ENCODE data around the gene MAP3K5. TPM values are rescaled to one million over a fixed set of nuclear protein-coding genes. Genes with fewer than 3 reads are reported as not detected.

MAP3K5 gene
- total and polyA plus RNA-seq, 4 donors = 7.5 to 28.3 (median 22.8) TPM

DNA sequence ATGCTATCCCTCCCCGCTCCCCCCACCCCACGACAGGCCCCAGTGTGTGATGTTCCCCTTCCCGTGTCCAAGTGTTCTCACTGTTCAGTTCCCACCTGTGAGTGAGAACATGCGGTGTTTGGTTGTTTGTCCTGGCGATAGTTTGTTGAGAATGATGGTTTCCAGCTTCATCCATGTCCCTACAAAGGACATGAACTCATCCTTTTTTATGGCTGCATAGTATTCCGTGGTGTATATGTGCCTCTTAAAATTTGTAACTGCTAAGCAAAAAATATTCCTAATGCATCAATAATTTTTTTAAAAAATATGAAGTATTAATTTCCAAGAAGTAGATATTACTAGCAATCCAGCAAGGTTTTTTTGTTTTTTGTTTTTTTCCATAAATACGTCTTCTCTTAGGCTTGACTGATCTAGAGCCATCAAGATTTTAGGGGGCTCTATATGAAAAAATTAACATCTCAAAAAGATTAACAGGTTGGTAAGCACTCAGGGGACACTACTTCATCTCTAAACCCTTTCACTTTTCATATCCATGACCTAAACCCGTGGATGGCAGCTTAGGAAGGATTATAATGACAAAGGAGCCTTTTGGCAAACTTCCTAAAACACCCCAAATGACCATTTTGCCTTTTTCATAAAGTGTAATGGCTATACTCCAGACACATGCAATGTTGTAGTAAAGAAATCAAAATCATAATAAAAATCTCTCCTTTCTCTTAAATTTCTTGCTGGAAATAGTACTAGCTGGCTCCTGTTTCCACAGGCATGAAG, 256.2 kb downstream of the MAP3K5 start:
- Histone ChIP-seq H3K36me3 (ENCODE audit: control insufficient read depth in 4 of 4, insufficient read depth in 4 of 4, low read length in 4 of 4) (no peaks in the 10 kb centered on the region), H3K4me3 (no peak overlapping the region), H3K27ac (ENCODE audit: low read depth in 1 of 2, low read length in 1 of 2) (no peak overlapping the region), H3K9ac (ENCODE audit: insufficient read depth in 1 of 2, low read length in 2 of 2) (no peak overlapping the region), H3K4me1 (ENCODE audit: control insufficient read depth in 5 of 5, insufficient read depth in 5 of 5, low read length in 5 of 5) (no peaks in the 10 kb centered on the region), H3K9me3 (ENCODE audit: control insufficient read depth in 4 of 4, insufficient read depth in 3 of 4, low read length in 3 of 4) (no peaks in the 10 kb centered on the region), H3K27me3 (ENCODE audit: control insufficient read depth in 3 of 3, insufficient read depth in 3 of 3, low read length in 2 of 3) (peaks cover 0 to 4% (median 0%) of the 10 kb centered on the region in 3 donors)
- TF ChIP-seq, protein P1, sequence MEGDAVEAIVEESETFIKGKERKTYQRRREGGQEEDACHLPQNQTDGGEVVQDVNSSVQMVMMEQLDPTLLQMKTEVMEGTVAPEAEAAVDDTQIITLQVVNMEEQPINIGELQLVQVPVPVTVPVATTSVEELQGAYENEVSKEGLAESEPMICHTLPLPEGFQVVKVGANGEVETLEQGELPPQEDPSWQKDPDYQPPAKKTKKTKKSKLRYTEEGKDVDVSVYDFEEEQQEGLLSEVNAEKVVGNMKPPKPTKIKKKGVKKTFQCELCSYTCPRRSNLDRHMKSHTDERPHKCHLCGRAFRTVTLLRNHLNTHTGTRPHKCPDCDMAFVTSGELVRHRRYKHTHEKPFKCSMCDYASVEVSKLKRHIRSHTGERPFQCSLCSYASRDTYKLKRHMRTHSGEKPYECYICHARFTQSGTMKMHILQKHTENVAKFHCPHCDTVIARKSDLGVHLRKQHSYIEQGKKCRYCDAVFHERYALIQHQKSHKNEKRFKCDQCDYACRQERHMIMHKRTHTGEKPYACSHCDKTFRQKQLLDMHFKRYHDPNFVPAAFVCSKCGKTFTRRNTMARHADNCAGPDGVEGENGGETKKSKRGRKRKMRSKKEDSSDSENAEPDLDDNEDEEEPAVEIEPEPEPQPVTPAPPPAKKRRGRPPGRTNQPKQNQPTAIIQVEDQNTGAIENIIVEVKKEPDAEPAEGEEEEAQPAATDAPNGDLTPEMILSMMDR (IDR thresholded peaks at IDR 0.05; ENCODE audit: control extremely low read depth, extremely low read depth) = no peak
- WGBS, 2 donors = 93% methylated on average over 8 of the region's 8 CpGs
- ATAC-seq (ENCODE audit: insufficient read depth, low FRiP score) (no peak), DNase-seq (no peak)

DNA sequence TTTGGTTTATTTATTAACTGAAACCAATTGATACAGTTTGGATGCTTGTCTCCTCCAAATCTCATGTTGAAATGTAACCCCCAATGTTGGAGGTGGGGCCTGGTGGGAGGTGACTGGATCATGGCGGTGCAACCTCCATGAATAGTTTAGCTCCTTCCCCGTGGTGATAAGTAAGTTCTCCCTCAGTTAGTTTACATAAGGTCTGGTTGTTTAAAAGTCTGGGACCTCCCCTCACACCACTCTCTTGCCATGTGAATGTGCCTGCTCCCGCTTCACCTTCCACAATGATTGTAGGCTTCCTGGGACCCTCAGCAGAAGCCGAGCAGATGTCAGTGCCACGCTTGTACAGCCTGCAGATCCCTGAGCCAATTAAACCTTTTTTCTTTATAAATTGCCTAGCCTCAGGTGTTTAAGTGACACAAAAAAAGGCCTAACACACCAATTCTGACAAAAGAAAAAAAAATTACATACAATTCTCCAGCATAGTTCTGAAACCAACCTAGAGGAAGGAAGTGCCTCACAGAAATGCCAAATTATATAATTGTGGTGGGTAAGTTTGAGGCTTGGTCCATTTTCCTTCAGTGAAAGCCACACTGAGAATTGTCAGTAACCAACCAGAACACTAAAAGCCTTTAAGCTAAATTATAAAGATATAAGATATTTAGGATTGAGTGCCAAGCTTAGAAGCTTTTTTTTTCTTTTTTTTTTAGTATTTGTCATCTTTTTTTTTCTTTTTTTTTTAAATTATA, 257.1 kb downstream of the MAP3K5 start:
- Histone ChIP-seq H3K9ac (ENCODE audit: insufficient read depth in 1 of 2, low read length in 2 of 2) (no peak overlapping the region), H3K4me1 (ENCODE audit: control insufficient read depth in 5 of 5, insufficient read depth in 5 of 5, low read length in 5 of 5) (no peaks in the 10 kb centered on the region), H3K27ac (ENCODE audit: low read depth in 1 of 2, low read length in 1 of 2) (no peak overlapping the region), H3K4me3 (no peak overlapping the region), H3K27me3 (ENCODE audit: control insufficient read depth in 3 of 3, insufficient read depth in 3 of 3, low read length in 2 of 3) (peaks cover 0 to 4% (median 0%) of the 10 kb centered on the region in 3 donors), H3K36me3 (ENCODE audit: control insufficient read depth in 4 of 4, insufficient read depth in 4 of 4, low read length in 4 of 4) (no peaks in the 10 kb centered on the region), H3K9me3 (ENCODE audit: control insufficient read depth in 4 of 4, insufficient read depth in 3 of 4, low read length in 3 of 4) (no peaks in the 10 kb centered on the region)
- WGBS, 2 donors = 53 to 71% methylated on average over 5 of the region's 5 CpGs
- TF ChIP-seq, protein P1 (IDR thresholded peaks at IDR 0.05; ENCODE audit: control extremely low read depth, extremely low read depth) = no peak
- no peak for ATAC-seq (ENCODE audit: insufficient read depth, low FRiP score)
- DNase-seq = no peak

DNA sequence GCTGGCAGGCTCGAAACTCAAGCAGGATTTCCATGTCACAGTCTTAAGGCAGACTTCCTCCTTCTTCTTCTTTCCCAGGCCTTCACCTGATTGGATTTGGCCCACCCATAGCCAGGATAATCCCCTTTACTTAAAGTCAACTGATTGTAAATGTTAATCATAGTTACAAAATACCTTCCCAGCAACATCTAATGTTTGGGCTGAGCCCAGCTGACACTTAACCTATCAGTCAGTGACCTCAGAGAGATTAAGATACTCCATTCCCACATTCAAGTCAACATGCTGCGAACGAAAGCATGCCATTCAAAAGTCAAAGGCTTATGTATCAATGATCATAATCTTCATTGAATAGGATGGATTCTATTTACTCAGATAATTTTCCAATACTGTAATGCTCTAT, 258.0 kb downstream of the MAP3K5 start:
- TF ChIP-seq, protein P1 (IDR thresholded peaks at IDR 0.05; ENCODE audit: control extremely low read depth, extremely low read depth) = no peak
- Histone ChIP-seq H3K9ac (ENCODE audit: insufficient read depth in 1 of 2, low read length in 2 of 2) (no peak overlapping the region), H3K4me3 (no peak overlapping the region), H3K27me3 (ENCODE audit: control insufficient read depth in 3 of 3, insufficient read depth in 3 of 3, low read length in 2 of 3) (peaks cover 0 to 7% (median 0%) of the 10 kb centered on the region in 3 donors), H3K4me1 (ENCODE audit: control insufficient read depth in 5 of 5, insufficient read depth in 5 of 5, low read length in 5 of 5) (no peaks in the 10 kb centered on the region), H3K36me3 (ENCODE audit: control insufficient read depth in 4 of 4, insufficient read depth in 4 of 4, low read length in 4 of 4) (no peaks in the 10 kb centered on the region), H3K9me3 (ENCODE audit: control insufficient read depth in 4 of 4, insufficient read depth in 3 of 4, low read length in 3 of 4) (no peaks in the 10 kb centered on the region), H3K27ac (ENCODE audit: low read depth in 1 of 2, low read length in 1 of 2) (no peak overlapping the region)
- ATAC-seq (ENCODE audit: insufficient read depth, low FRiP score) = no peak
- no peak for DNase-seq
- 87 to 90% methylated on average over 3 of the region's 3 CpGs for WGBS, 2 donors

All from lung (tissue), 12 donors.